HG03457 (cell line): ENCODE measurements around the gene NAPA.

Experiments used
- ATAC-seq: cut with Tn5 transposase; IDR thresholded peaks from one replicate; pipeline ENCODE4 v1.9.1; 2021; ENCODE audit warnings: moderate number of reproducible peaks; ENCODE audit not compliant: unreplicated experiment

The NAPA gene

GRCh38 chr19:47503130-47503825 is 11.6 kb downstream of the NAPA start:
- no peak for ATAC-seq

- no peak for ATAC-seq
Measured at GRCh38 chr19:47499863-47500830, 14.7 kb downstream of the NAPA start.

DNA sequence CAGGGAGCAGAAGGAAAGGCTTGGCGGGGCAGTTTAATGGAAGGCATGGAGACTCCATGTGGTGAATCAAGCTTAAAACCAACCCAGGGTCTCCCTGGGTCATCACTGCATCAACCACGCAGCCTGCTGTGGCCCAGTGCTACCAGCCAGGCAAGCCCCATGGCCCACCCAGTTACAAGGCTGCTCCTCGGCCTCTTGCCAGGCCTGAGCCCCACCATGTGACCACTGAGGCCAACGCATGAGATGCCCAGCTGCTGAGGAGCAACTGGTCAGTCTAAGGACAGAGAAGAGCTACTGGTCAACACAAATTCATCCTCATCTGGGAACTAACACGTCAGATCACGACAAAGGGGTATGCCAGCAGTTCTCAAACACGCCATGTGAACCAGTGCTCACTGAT is 15.5 kb downstream of the NAPA start:
- ATAC-seq, result no peak

- ATAC-seq, result no peak
Measured at GRCh38 chr19:47498561-47498960, 16.3 kb downstream of the NAPA start.

GRCh38 chr19:47497821-47498520 is 16.9 kb downstream of the NAPA start:
- ATAC-seq, result no peak

GRCh38 chr19:47497050-47497766 is 17.7 kb downstream of the NAPA start:
- ATAC-seq, result no peak

DNA sequence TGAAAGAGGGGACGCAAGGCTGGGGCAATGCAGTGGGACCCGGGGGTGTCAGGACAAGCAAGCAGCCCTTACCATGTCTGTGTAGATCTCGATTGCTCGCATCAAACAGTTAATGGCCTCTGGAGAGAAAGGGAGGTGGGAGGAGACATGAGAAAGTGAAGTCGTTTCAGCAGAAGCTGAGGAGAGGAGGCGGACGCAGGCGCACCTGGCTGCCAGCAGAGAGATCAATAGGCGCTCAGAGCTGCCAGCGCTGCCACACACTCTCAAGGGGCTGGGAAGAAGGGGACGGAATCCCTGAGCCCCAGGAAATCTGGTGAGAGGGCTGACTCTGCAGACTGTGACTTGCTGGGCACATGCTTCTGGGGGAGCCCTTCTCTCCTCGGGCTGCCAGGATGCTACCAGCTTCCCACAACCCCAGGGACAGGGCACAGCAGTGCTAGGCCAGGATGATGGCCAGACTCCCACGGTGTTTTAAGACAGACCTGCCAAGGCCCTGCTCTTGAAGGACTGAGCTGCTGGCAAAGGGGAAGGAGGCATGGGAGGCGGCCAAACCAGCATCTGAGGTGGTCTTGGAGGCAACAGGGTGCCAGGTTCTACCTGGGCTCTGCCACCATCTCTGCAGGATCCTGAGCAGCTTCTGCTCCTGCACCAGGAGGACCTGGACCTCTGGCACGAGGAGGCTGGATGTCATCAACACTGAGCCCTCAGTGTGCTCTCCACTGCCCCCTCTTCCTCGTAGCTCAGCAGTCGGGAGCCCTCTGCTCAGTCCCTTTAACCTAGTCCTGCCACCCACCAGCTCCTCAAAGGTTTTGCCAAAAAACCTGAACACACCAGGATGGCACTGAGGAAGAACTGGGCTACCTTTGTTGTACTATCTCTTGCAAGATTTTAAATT is 19.1 kb downstream of the NAPA start:
- ATAC-seq, result no peak

DNA sequence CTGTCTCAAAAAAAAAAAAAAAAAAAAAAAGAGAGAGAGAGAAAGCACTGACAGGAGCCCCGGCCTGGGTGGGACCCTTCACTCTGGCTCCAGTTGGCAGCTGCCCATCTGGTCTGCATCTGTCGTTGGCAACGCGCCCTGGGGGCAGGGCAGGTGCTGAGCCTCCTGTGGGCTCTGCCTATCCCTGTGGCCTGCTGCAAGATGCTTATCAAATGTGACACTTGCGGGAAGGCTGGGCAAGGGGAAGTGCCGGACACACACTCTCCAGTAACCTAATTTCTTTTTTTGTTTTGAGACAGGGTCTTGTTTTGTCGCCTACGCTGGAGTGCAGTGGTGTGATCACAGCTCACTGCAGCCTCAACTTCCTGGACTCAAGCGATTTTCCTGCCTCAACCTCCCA is 20.1 kb downstream of the NAPA start:
- no peak for ATAC-seq

GRCh38 chr19:47494211-47494547 is 20.7 kb downstream of the NAPA start:
- no peak for ATAC-seq

DNA sequence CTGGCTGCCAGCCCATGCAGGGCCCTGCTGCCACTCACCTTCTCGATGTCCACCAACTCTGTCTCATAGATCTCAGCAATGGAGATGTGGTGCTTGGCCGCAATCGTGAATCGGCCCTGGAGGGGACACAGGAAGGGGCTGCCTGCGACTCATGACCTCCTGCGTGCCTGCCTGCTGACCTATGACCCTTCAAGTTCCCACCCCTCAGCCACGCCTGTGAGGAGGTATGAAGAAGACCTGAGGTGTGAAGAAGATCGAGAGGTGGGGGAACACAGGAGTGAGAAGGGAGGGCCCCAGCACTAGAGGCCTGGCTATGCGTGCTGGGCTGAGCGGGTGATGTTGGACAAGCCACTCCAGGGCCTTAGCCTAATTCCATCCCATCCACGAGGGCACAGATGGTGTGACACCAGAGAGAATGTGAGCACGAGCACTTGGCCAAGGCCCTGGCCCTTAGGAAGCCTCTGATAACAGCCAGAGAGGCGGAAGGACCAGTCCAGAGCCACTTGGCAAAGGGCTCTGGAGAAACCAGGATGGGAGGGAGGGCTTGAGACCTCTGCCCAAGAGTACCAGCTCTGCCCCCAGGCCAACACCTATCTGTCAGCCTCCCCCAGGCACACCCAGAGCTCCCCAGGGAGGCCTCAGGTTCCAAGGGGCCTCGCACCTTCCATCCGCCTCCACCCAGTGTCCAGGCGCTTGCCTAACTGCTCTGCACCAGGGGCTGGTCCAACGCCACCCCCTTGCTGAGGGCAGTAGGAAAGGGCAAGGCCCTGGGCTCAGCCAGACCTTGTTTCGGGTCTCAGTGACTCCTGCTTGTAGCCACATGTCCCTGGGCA is 21.3 kb downstream of the NAPA start:
- ATAC-seq, result no peak

DNA sequence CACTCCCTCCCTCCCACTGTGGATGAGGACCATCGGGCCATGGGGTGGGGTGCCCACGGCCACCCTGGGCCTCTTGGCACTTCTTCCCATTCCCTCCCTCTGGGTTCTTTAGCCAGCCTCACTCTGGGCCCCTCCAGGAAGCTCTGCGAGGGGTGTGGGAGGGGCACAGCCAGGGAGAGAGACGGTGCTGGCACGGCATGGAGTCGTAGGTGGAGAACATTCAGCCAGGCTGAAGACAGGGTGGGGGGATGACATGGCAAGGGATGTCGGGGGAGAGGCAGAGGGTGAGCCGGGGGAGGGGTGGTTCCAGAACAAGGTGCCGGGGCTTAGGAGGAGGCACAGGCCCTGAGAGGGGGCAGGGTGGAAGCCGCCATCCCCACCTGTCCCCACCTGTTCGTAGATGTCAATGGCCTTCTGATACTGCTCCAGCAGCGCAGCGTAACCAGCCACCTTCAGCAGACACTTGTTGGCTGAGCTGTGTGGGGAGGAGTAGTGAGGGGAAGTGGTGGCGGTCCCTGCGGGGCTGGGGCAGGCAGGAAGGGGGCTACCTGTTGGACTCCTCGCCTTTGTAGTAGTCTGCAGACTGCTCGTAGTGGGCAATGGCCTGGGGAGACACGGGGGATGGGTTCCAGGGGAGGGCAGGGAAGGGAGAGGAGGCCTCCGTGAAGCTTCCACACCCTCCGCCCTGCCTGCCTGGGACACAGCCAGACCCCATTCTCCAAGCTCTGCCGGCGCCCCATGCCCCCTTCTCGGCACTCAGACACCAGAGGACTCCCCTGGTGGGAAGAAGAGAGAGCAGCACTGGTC is 22.1 kb downstream of the NAPA start:
- no peak for ATAC-seq

DNA sequence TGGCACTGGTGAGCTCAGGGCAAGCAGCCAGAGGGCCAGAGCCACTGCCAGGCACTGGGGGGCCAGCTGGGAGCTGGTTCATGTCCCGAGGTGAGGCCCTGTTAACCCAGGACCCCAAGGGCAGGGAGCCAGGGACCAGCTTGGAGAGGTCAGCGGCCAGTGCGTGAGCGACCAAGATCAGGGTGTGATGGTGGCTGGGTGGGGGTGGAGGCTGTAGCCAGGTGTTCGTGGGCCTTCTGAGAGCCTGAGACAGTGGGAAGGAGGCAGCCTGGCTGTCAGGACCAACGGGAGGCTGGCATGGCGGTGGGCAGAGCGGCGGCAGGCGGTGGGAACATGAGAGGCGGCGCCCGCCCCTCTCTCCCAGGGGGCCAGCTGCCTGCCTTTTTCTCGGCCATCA is 22.7 kb downstream of the NAPA start:
- ATAC-seq, result no peak

DNA sequence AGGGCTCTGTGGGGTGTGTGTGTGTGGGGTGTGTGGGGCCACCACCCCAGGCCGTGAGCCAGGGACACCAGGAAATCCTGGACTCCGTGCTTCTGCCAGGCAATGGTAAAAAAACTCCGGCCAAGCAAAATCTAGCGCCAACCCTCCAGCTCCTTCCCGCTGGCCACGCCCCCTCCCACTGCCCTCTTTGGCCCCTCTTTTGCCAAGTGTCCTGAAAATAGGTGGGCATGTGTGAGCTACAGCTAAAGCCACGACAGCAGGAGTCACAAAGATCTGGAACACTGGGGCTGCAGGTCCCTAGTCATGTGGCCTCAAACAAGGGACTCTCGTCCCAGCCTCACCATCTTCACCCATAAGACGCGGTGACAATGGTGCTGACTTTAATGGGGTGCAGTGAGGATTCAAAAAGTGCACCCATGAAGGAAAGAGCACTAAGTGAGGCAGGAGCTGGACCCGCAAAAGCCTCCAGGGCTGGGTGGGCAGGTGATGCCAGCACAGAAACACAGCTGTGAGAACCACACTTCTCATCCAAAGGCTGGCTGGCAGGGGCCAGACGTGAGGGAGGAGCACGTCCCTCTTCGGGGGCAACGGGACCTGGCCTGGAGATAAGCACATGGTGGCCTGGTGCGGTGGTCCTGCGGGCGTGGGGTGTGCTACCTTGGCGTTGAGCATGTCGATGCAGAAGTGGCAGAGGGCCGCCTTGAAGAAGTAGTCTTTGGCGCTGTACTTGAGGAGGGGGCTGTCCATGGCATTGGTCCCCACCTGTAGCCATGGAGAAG is 23.3 kb downstream of the NAPA start:
- no peak for ATAC-seq

DNA sequence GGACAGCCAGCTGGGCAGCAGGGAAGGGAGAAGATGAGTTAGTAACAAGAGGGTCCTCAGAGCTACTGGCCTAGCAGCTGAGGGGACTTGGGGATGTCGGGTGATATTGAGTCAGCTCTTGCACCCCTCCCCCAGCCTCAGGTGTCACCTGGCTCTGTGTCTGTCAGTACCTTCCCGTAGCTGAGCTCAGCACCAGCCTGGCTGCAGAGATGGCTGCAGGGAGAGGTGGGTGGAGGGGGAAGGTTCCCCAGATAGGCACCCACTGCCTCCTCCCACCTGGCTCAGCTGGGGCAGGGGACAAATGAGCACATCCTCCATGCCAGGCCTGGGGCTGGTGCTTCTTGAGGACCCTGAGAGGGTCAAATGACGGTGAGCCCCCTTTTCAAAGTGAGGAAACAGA is 24.0 kb downstream of the NAPA start:
- no peak for ATAC-seq

DNA sequence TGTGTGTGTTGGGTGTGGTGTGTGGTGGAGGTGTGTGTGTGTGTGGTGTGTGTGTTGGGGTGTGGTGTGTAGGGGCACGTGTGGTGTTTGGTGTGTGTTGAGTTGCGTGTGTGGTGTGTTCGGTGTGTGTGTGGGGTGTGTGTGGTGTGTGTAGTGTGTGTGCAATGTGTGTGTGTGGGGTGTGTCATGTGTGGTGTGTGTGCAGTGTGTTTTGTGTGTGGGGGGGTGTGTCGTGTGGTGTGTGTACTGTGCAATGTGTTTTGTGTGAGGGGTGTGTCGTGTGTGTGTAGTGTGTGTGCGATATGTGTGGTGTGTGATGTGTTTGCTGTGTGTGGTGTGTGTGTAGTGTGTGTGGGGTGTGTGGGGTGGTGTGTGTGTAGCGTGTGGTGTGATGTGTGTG is 24.8 kb downstream of the NAPA start:
- no peak for ATAC-seq

DNA sequence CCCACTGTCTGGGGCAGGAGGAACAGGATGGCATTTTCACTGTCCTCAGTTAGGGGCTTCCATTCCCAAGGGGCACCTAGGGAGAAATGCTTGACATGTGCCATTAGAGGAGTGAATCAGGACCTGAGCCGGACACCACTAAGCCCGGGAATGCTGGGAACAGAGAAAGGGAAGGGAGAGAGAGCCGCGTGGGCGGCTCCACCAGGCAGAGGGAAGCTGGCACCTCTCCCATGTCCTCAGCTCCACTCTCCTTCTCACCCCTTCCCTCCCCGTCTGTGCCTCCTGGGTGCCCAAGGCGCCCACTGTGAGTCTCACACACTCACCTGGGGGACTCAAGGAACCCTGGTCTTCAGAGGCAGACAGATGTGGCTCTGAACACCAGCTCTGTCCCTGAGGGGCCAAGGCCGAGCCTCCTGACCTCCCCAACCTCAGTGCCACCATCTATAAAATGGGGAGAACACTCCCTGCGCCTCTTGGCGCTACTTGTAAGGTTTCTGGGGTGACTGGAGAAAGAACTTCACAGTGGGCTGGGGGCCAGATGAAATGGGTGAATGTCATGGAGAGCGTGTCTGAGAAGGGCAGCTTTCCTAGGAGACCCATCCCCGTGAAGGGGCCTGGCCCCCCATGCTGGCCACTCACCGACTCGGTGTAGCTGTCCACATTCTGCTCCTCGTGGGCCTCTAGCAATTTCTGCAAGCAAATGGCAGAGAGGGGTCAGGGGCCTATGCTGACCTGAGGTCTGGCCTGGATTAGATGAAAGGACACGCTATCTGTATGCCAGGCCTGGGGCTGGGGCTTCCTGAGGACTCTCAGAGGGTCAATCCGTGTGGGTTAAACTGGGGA is 25.6 kb downstream of the NAPA start:
- no peak for ATAC-seq
